H9 (cell line): Measurements from ENCODE around the gene STK24. TPM values are rescaled to one million over a fixed set of nuclear protein-coding genes. Genes with fewer than 3 reads are reported as not detected.

ENCODE experiments used
- DNase-seq: peaks from one replicate; pipeline ENCODE4 v3.0.0-alpha.2; 2017
- H2AFZ ChIP-seq: one replicate; pipeline ENCODE4 v1.6.1; 2013; ENCODE audit warnings: mild to moderate bottlenecking, low read length, control low read depth, moderate library complexity
- H2AK5ac ChIP-seq: 2 replicates; pipeline ENCODE4 v1.6.1; 2013; ENCODE audit warnings: low read length, control low read depth, mixed read lengths; ENCODE audit not compliant: insufficient read length
- H2BK120ac ChIP-seq: one replicate; pipeline ENCODE4 v1.6.1; 2013; ENCODE audit warnings: low read depth, mild to moderate bottlenecking, low read length, control low read depth, inconsistent platforms; ENCODE audit not compliant: poor library complexity, severe bottlenecking
- H2BK12ac ChIP-seq: 2 replicates; pipeline ENCODE4 v1.6.1; 2013; ENCODE audit warnings: low read length, control low read depth, mixed read lengths, low read depth; ENCODE audit not compliant: insufficient read length
- H2BK15ac ChIP-seq: 2 replicates; pipeline ENCODE4 v1.6.1; 2013; ENCODE audit warnings: low read depth, low read length, control low read depth
- H2BK20ac ChIP-seq: one replicate; pipeline ENCODE4 v1.6.1; 2013; ENCODE audit warnings: low read depth, mild to moderate bottlenecking, low read length, control low read depth, inconsistent platforms; ENCODE audit not compliant: poor library complexity, severe bottlenecking
- H2BK5ac ChIP-seq: 2 replicates; pipeline ENCODE4 v1.6.1; 2013; ENCODE audit warnings: low read length, control low read depth, mixed read lengths; ENCODE audit not compliant: insufficient read length
- H3K14ac ChIP-seq: 2 replicates; pipeline ENCODE4 v1.6.1; 2013; ENCODE audit warnings: low read length, control low read depth; ENCODE audit not compliant: insufficient read depth
- H3K18ac ChIP-seq: 2 replicates; pipeline ENCODE4 v1.6.1; 2013; ENCODE audit warnings: low read depth, mild to moderate bottlenecking, mixed read lengths, low read length, control low read depth; ENCODE audit not compliant: insufficient read length
- H3K23ac ChIP-seq: 2 replicates; pipeline ENCODE4 v1.6.1; 2013; ENCODE audit warnings: low read length, control low read depth, mixed read lengths, low read depth; ENCODE audit not compliant: insufficient read length
- H3K23me2 ChIP-seq: 2 replicates; pipeline ENCODE4 v1.6.1; 2013; ENCODE audit warnings: low read depth, mild to moderate bottlenecking, mixed read lengths, low read length, control low read depth; ENCODE audit not compliant: insufficient read length, poor library complexity, severe bottlenecking
- H3K27ac ChIP-seq: 2 replicates; pipeline ENCODE4 v1.5.1; 2013; ENCODE audit warnings: low read length, control low read depth, mixed read lengths, low read depth; ENCODE audit not compliant: insufficient read length
- H3K27me3 ChIP-seq: 2 replicates; pipeline ENCODE4 v1.6.1; 2013; ENCODE audit warnings: low read length, control low read depth, inconsistent platforms; ENCODE audit not compliant: insufficient read depth
- H3K4ac ChIP-seq: 2 replicates; pipeline ENCODE4 v1.6.1; 2013; ENCODE audit warnings: low read depth, mild to moderate bottlenecking, control low read depth, inconsistent platforms, low read length, moderate library complexity
- H3K4me1 ChIP-seq: 2 replicates; pipeline ENCODE4 v1.6.1; 2013; ENCODE audit warnings: low read length, control low read depth, inconsistent platforms; ENCODE audit not compliant: insufficient read depth
- H3K4me2 ChIP-seq: 2 replicates; pipeline ENCODE4 v1.6.1; 2013; ENCODE audit warnings: low read length, control low read depth, mixed read lengths; ENCODE audit not compliant: insufficient read length, insufficient read depth
- H3K56ac ChIP-seq: 2 replicates; pipeline ENCODE4 v1.6.1; 2013; ENCODE audit warnings: low read depth, mild to moderate bottlenecking, mixed read lengths, low read length, control low read depth; ENCODE audit not compliant: insufficient read length
- H3K79me1 ChIP-seq: 2 replicates; pipeline ENCODE4 v1.6.1; 2013; ENCODE audit warnings: low read depth, mild to moderate bottlenecking, moderate library complexity, low read length, control low read depth, inconsistent platforms; ENCODE audit not compliant: insufficient read depth, poor library complexity, severe bottlenecking
- H3K79me2 ChIP-seq: 2 replicates; pipeline ENCODE4 v1.6.1; 2013; ENCODE audit warnings: low read length, control low read depth, inconsistent platforms; ENCODE audit not compliant: insufficient read depth
- H3K9ac ChIP-seq: 2 replicates; pipeline ENCODE4 v1.6.1; 2013; ENCODE audit warnings: low read length, control low read depth, mixed read lengths; ENCODE audit not compliant: insufficient read length; ENCODE audit errors: extremely low read depth
- H3K9me3 ChIP-seq: one replicate; pipeline ENCODE4 v1.6.1; 2013; ENCODE audit warnings: low read depth, low read length, inconsistent platforms; ENCODE audit not compliant: control insufficient read depth
- H3T11ph ChIP-seq: one replicate; pipeline ENCODE4 v1.6.1; 2013; ENCODE audit warnings: mild to moderate bottlenecking, low read length, control low read depth, inconsistent platforms
- H4K20me1 ChIP-seq: one replicate; pipeline ENCODE4 v1.6.1; 2013; ENCODE audit not compliant: control insufficient read depth, insufficient read length, insufficient read depth
- H4K5ac ChIP-seq: 2 replicates; pipeline ENCODE4 v1.6.1; 2013; ENCODE audit warnings: low read depth, mild to moderate bottlenecking, mixed read lengths, low read length, control low read depth; ENCODE audit not compliant: insufficient read length
- H4K8ac ChIP-seq: replicated peaks from 2 replicates; pipeline ENCODE4 v1.6.1; 2013; ENCODE audit warnings: low read length, control low read depth, mixed read lengths, low read depth; ENCODE audit not compliant: insufficient read length
- H4K91ac ChIP-seq: 2 replicates; pipeline ENCODE4 v1.6.1; 2013; ENCODE audit warnings: low read depth, mild to moderate bottlenecking, moderate library complexity, mixed read lengths, low read length, control low read depth; ENCODE audit not compliant: insufficient read length
- H3K27ac Mint-ChIP-seq, 3 experiments: 2 replicates in 2 of 3; 3 replicates in 1 of 3; pipeline ENCODE4 v1.8.0; 2020 to 2021; ENCODE audit warnings: mixed read lengths in 3 of 3, mild to moderate bottlenecking in 1 of 3, moderate library complexity in 1 of 3
- H3K27me3 Mint-ChIP-seq: 2 replicates; pipeline ENCODE4 v1.8.0; 2021; ENCODE audit warnings: low read depth, mild to moderate bottlenecking, moderate library complexity, mixed read lengths
- H3K36me3 Mint-ChIP-seq, 3 experiments: 2 replicates in 2 of 3; 3 replicates in 1 of 3; pipeline ENCODE4 v1.8.0; 2020 to 2021; ENCODE audit warnings: low read depth in 3 of 3, mixed read lengths in 3 of 3; ENCODE audit not compliant: insufficient read depth in 1 of 3
- H3K4me1 Mint-ChIP-seq, 2 experiments: 2 replicates each; pipeline ENCODE4 v1.8.0; 2020; ENCODE audit warnings: mixed read lengths in 2 of 2
- H3K4me3 Mint-ChIP-seq, 2 experiments: 2 replicates in 1 of 2; 3 replicates in 1 of 2; pipeline ENCODE4 v1.8.0; 2020 to 2021; ENCODE audit warnings: mild to moderate bottlenecking in 2 of 2, mixed read lengths in 2 of 2, moderate library complexity in 1 of 2
- H3K9me3 Mint-ChIP-seq, 2 experiments: 2 replicates in 1 of 2; 3 replicates in 1 of 2; pipeline ENCODE4 v1.8.0; 2020; ENCODE audit warnings: mild to moderate bottlenecking in 2 of 2, mixed read lengths in 2 of 2, moderate library complexity in 1 of 2
- CTCF ChIP-seq: fragments of 200-600 bp; sonication (generic); conservative IDR thresholded peaks from 3 replicates; pipeline ENCODE4 v1.8.0; 2021; ENCODE audit warnings: antibody characterized with exemption, mild to moderate bottlenecking
- whole genome bisulfite sequencing: extraction: QIAGEN DNeasy Blood & Tissue Kit; methylation state at CpG from one replicate; pipeline ENCODE4 v1.1.7; 2013; ENCODE audit warnings: missing lambda C conversion rate, low lambda C conversion rate, mixed read lengths; ENCODE audit not compliant: insufficient read length; ENCODE audit errors: extremely low coverage; 5-methylcytosine and 5-hydroxymethylcytosine counted together
- total RNA-seq: library from RNA; stranded (reverse); gene quantifications from 2 replicates; pipeline ENCODE4 v1.2.1, GENCODE V29; 2021

The STK24 gene
- total RNA-seq, 1 experiment from 2014 or later = 134 TPM

GRCh38 chr13:98506728-98507230, 70.1 kb downstream of the STK24 start:
- Histone ChIP-seq H4K5ac (no peak overlapping the region), H2BK15ac (no peak overlapping the region), H3K27me3 (no peaks in the 10 kb centered on the region), H3K56ac (no peak overlapping the region), H3K23ac (no peak overlapping the region), H3K4me1 (peaks cover 10% of the 10 kb centered on the region; the same call in 1 of the 2 replicates), H4K91ac (no peak overlapping the region), H2BK120ac (no peak overlapping the region), H3K79me2 (peaks cover 29% of the 10 kb centered on the region), H3T11ph (no peak overlapping the region), H2BK20ac (no peak overlapping the region), H2AK5ac (no peak overlapping the region), H4K8ac (no peak overlapping the region), H3K18ac (no peak overlapping the region), H3K27ac (no peak overlapping the region), H4K20me1 (no peaks in the 10 kb centered on the region), H2AFZ (no peak overlapping the region), H3K9me3 (no peaks in the 10 kb centered on the region), H3K23me2 (no peaks in the 10 kb centered on the region), H3K79me1 (peaks cover 21% of the 10 kb centered on the region), H3K9ac (no peak overlapping the region), H2BK5ac (no peak overlapping the region), H3K4me2 (no peak overlapping the region), H2BK12ac (no peak overlapping the region), H3K14ac (no peak overlapping the region; the same call in 1 of the 2 replicates), H3K4ac (no peak overlapping the region)
- Mint-ChIP-seq H3K27ac (peak overlapping the region in 2 of 3 experiments; percentile 71 to 85; a peak in 3 of 7 replicates), H3K36me3 (peaks cover 5 to 13% (median 10%) of the 10 kb centered on the region in 3 experiments; a peak in 6 of 7 replicates), H3K4me3 (no peak overlapping the region), H3K4me1 (peaks cover 56 to 73% of the 10 kb centered on the region in 2 experiments), H3K27me3 (no peaks in the 10 kb centered on the region), H3K9me3 (no peaks in the 10 kb centered on the region)
- no peak for DNase-seq
- no peak for TF ChIP-seq CTCF
- WGBS = no CpG with 5 or more reads among the region's 16 CpGs
